HUES48 (cell line): ENCODE data around the gene ZNF580.

ENCODE experiments used
- H3K27ac ChIP-seq: one replicate; pipeline ENCODE4 v1.7.0; 2013; ENCODE audit warnings: low read depth, low read length, inconsistent platforms
- H3K27me3 ChIP-seq: 2 replicates; pipeline ENCODE4 v1.6.1; 2013; ENCODE audit warnings: mild to moderate bottlenecking, low read length; ENCODE audit not compliant: control insufficient read depth, insufficient read depth
- H3K36me3 ChIP-seq: 2 replicates; pipeline ENCODE4 v1.6.1; 2013; ENCODE audit warnings: low read length; ENCODE audit not compliant: control insufficient read depth, insufficient read depth
- H3K4me1 ChIP-seq: 2 replicates; pipeline ENCODE4 v1.6.1; 2013; ENCODE audit warnings: mild to moderate bottlenecking, low read length; ENCODE audit not compliant: control insufficient read depth, insufficient read depth
- H3K4me3 ChIP-seq: 2 replicates; pipeline ENCODE4 v1.5.1; 2013; ENCODE audit warnings: mild to moderate bottlenecking, low read depth, low read length
- H3K9ac ChIP-seq: 2 replicates; pipeline ENCODE4 v1.6.1; 2013; ENCODE audit warnings: mild to moderate bottlenecking, low read depth, low read length, moderate library complexity
- H3K9me3 ChIP-seq: 2 replicates; pipeline ENCODE4 v1.6.1; 2013; ENCODE audit warnings: low read length; ENCODE audit not compliant: control insufficient read depth, insufficient read depth

Gene ZNF580

GRCh38 chr19:55684946-55685681 lies 44.3 kb downstream of the ZNF580 start:
- H3K4me1 ChIP-seq = no peaks in the 10 kb centered on the region

GRCh38 chr19:55685776-55686175 lies 45.0 kb downstream of the ZNF580 start:
- no peak overlapping the region for H3K9ac ChIP-seq
- H3K36me3 ChIP-seq = peaks cover 65% of the 10 kb centered on the region
- no peak overlapping the region for H3K4me3 ChIP-seq
- H3K27ac ChIP-seq = no peak overlapping the region
- no peaks in the 10 kb centered on the region for H3K27me3 ChIP-seq
- no peaks in the 10 kb centered on the region for H3K9me3 ChIP-seq
- no peaks in the 10 kb centered on the region for H3K4me1 ChIP-seq

More at GRCh38 chr19:55684946-55685681, 44.3 kb downstream of the ZNF580 start:
- no peak overlapping the region for H3K27ac ChIP-seq
- H3K4me3 ChIP-seq = no peak overlapping the region
- no peaks in the 10 kb centered on the region for H3K9me3 ChIP-seq
- no peak overlapping the region for H3K9ac ChIP-seq
- H3K27me3 ChIP-seq = no peaks in the 10 kb centered on the region
- peaks cover 70% of the 10 kb centered on the region for H3K36me3 ChIP-seq

GRCh38 chr19:55686311-55687050 lies 45.7 kb downstream of the ZNF580 start:
- Histone ChIP-seq H3K4me1 (no peaks in the 10 kb centered on the region), H3K9me3 (no peaks in the 10 kb centered on the region), H3K27me3 (no peaks in the 10 kb centered on the region), H3K36me3 (peaks cover 58% of the 10 kb centered on the region), H3K9ac (no peak overlapping the region), H3K27ac (no peak overlapping the region), H3K4me3 (no peak overlapping the region)

GRCh38 chr19:55687281-55688201 lies 46.7 kb downstream of the ZNF580 start:
- Histone ChIP-seq H3K9ac (no peak overlapping the region), H3K36me3 (peaks cover 51% of the 10 kb centered on the region)

GRCh38 chr19:55688422-55689218 lies 47.8 kb downstream of the ZNF580 start:
- no peak overlapping the region for H3K9ac ChIP-seq

More at GRCh38 chr19:55687281-55688201, 46.7 kb downstream of the ZNF580 start:
- no peak overlapping the region for H3K4me3 ChIP-seq
- H3K4me1 ChIP-seq = no peaks in the 10 kb centered on the region
- no peaks in the 10 kb centered on the region for H3K9me3 ChIP-seq
- H3K27me3 ChIP-seq = no peaks in the 10 kb centered on the region
- H3K27ac ChIP-seq = no peak overlapping the region

GRCh38 chr19:55689411-55690108 lies 48.8 kb downstream of the ZNF580 start:
- no peak overlapping the region for H3K4me3 ChIP-seq
- no peaks in the 10 kb centered on the region for H3K27me3 ChIP-seq
- no peak overlapping the region for H3K27ac ChIP-seq
- H3K36me3 ChIP-seq = peaks cover 56% of the 10 kb centered on the region
- H3K9me3 ChIP-seq = no peaks in the 10 kb centered on the region
- no peak overlapping the region for H3K9ac ChIP-seq
- H3K4me1 ChIP-seq = no peaks in the 10 kb centered on the region

More at GRCh38 chr19:55688422-55689218, 47.8 kb downstream of the ZNF580 start:
- no peaks in the 10 kb centered on the region for H3K4me1 ChIP-seq
- H3K4me3 ChIP-seq = no peak overlapping the region
- no peaks in the 10 kb centered on the region for H3K27me3 ChIP-seq
- no peak overlapping the region for H3K27ac ChIP-seq
- H3K9me3 ChIP-seq = no peaks in the 10 kb centered on the region
- H3K36me3 ChIP-seq = peaks cover 57% of the 10 kb centered on the region

- Histone ChIP-seq H3K9me3 (no peaks in the 10 kb centered on the region), H3K9ac (no peak overlapping the region), H3K27me3 (no peaks in the 10 kb centered on the region), H3K4me1 (no peaks in the 10 kb centered on the region), H3K36me3 (peaks cover 54% of the 10 kb centered on the region), H3K27ac (no peak overlapping the region), H3K4me3 (no peak overlapping the region)
Measured at GRCh38 chr19:55690109-55690768, 49.4 kb downstream of the ZNF580 start.

GRCh38 chr19:55690769-55691545 lies 50.2 kb downstream of the ZNF580 start:
- H3K36me3 ChIP-seq = peaks cover 52% of the 10 kb centered on the region
- H3K27ac ChIP-seq = no peak overlapping the region

More at GRCh38 chr19:55690769-55691545, 50.2 kb downstream of the ZNF580 start:
- no peaks in the 10 kb centered on the region for H3K4me1 ChIP-seq
- no peak overlapping the region for H3K4me3 ChIP-seq
- no peak overlapping the region for H3K9ac ChIP-seq
- H3K9me3 ChIP-seq = no peaks in the 10 kb centered on the region
- no peaks in the 10 kb centered on the region for H3K27me3 ChIP-seq
